ENCODE results near the gene HIBCH.
"Not testable (repeated sequence)": the region's sequence is repeated elsewhere in the genome, so short reads cannot be mapped to it uniquely, and the experiment has no call there.

HIBCH gene, protein sequence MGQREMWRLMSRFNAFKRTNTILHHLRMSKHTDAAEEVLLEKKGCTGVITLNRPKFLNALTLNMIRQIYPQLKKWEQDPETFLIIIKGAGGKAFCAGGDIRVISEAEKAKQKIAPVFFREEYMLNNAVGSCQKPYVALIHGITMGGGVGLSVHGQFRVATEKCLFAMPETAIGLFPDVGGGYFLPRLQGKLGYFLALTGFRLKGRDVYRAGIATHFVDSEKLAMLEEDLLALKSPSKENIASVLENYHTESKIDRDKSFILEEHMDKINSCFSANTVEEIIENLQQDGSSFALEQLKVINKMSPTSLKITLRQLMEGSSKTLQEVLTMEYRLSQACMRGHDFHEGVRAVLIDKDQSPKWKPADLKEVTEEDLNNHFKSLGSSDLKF

DNA sequence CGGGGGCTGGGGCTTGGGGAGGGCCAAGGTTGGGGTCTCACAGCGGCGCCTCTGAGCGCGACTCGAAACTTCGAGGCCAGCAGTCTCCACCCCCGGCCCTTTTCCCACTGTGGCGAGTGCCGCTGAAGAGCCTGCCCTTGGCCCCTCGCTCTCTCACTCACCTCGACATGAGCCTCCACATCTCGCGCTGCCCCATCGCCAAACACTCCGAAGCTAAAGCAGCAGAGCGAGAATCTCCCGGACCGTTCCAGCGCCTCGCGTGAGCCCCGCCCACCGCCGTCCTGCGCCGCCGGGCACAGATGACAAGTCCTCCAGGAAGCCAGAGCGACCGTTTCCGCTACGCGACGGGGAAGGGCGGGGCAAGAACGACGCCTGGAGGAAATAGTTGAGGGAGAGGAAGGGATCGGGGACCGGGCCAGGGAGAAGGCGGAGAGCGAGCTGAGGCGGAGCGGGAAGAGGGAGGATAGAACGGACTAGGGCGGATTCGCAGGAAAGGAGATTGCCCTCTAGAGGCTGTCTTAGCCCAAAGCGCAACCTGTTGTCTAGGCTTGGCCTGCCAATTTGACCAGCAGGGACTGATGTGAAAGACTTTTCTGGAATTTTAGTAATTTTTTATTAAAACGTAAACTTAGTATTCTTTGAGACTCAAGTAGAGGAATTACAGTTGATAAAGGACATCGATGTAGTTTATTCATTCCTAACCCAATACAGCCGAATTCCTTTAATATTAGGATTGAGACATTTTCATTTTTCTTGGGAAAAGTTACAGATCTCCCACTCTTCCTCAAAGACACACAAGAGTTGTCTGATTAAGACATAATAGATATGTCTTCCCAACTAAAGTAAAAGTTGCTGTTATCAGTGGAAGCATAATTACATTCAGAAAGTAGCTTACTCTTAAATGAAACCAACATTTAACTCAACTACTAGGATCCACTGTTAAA, at the start of gene HIBCH:
HIBCH (minus strand) TSS at position 272 of the 944 bp plus-strand sequence; CDS start at position 196, 76 bp downstream.
- peak; percentile 57 to 77 (median 66) for DNase-seq

DNA sequence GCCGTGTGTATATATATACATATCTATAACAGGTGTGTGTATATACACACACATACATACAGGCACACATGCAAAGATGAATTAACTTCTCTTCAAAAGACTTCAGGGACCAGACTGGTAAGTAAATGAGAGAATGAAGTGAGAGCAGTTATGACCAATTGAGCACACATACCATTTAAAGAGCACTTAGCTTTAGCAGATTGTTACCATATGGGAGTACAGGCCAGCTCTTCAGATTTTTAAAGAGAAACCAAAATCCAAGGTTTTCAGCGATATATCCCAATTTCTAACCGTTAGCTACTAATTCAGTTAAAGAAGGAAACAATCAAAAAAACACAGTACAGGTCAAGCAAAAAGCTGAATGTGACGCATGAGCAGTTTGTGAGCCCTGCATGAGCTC, 47.5 kb upstream of the HIBCH start:
- no peak for DNase-seq

DNA sequence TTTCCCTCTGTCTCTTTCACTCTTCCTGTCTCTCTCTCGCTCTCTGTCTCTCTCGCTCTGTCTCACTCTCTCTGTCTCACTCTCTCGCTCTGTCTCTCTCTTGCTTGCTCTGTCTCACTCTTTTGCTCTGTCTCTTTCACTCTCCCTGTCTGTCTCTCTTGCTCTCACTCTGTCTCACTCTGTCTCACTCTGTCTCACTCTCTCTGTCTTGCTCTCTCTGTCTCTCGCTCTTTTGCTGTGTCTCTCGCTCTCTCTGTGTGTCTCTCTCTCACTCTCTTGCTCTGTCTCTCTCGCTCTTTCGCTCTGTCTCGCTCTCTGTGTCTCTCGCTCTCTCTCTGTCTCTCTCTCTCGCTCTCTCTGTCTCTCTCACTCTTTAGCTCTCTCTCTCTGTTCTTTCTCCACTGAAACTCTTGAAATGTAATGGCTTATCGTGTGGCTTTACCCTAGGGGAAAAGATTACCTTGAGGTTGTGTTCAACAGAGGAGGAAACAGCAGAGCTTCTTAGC, 46.7 kb upstream of the HIBCH start:
- no peak for DNase-seq

GRCh38 chr2:190365499-190366204, 46.0 kb upstream of the HIBCH start:
- DNase-seq: no peak

DNA sequence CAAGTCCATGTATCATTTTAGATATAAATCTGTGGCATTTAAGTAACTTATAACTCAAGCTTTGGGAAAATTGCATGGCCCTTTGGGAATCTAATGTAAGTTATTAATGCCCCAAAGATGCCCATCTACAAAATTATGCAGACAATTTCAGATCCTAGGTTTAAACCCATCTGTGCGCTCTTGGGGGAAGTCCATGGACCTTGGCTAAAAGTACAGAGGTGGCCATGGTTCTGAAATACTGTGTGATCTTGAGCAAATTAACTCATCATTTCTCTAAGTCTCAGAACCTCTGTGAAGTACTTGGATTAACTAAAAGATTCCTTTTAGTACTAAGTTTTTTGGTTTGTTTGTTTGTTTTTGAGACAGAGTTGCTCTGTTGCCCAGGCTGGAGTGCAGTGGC, 43.3 kb upstream of the HIBCH start:
- no peak for DNase-seq

- DNase-seq: no peak
These were observed 41.9 kb upstream of the HIBCH start for GRCh38 chr2:190361572-190361971.

- DNase-seq: no peak
These were observed 41.3 kb upstream of the HIBCH start for GRCh38 chr2:190360965-190361364.

GRCh38 chr2:190360561-190360960, 40.9 kb upstream of the HIBCH start:
- no peak for DNase-seq

DNA sequence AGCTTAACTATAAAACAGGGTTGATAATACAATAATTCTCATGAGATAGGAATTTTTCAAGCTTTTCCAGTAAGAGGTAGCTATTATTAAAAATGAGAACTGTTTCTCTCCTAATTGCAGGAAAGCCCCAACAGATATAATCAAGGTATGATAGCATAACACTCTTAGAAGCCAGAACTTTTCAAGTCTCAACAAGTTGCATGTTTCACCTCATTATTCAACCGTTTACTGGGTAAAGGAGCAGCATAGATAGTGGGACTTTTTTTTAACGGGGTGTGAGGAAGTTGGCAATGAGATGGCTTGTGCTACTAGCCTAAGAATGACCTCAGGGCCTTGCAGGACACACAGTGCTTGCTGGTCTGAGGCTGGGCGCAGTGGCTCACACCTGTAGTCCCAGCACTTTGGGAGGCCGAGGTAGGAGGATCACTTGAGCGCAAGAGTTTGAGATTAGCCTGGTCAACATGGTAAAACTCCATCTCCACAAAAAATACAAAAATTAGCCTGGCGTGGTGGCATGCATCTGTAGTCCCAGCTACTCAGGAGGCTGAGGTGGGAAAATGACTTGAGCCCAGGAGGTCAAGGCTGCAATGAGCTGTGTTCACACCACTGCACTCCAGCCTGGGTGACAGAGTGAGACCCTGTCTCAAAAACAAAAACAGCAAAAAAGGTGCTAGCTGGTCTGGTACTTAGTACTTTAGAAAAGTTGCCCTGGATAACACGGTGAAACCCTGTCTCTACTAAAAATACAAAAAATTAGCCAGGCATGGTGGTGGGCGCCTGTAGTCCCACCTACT, 39.2 kb upstream of the HIBCH start:
- not testable (repeated sequence) for DNase-seq

DNA sequence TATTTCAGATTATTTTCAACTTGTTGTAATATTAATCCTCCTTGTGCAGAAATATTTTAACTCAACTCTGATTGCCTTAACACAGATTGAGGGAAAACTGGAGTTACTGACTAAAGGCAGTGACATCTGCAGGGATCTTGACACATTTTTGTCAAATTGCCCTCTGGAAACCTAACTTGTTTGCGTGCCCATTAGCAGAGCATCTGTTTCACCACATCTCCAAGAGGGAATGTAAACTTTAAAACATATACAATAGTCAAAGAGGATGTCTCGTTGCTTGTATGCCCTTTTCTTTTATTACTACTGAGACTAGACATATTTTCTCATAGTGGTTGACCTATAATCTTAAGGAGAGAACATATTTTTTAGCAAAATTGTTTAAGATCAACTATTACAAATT, 38.0 kb upstream of the HIBCH start:
- no peak for DNase-seq

GRCh38 chr2:190355968-190356644, 36.5 kb upstream of the HIBCH start:
- no peak for DNase-seq

- DNase-seq: no peak
These were observed 34.5 kb upstream of the HIBCH start for GRCh38 chr2:190354003-190354690.

GRCh38 chr2:190353537-190353899, 33.9 kb upstream of the HIBCH start:
- no peak for DNase-seq

- no peak for DNase-seq
These were observed 33.3 kb upstream of the HIBCH start for GRCh38 chr2:190352668-190353536.

GRCh38 chr2:190351955-190352354, 32.3 kb upstream of the HIBCH start:
- no peak for DNase-seq

GRCh38 chr2:190350371-190350770, 30.7 kb upstream of the HIBCH start:
- no peak for DNase-seq

GRCh38 chr2:190344276-190344827, 24.7 kb upstream of the HIBCH start:
- DNase-seq: no peak

- DNase-seq: peak in 1 of 4 experiments; percentile 15
These were observed 24.1 kb upstream of the HIBCH start, which contains the start of gene INPP1 for GRCh38 chr2:190343536-190344275. Gene INPP1 (plus strand): TSS chr2:190343589. CDS start chr2:190360103, 16,514 bp downstream.

GRCh38 chr2:190343089-190343535, 23.5 kb upstream of the HIBCH start:
- no peak for DNase-seq

All from activated CD4-positive, CD25-positive, alpha-beta regulatory T cell (primary cell).